Testis (tissue), 2 donors: ENCODE measurements around the gene MTURN.

Experiments used
- CTCF ChIP-seq, 3 experiments: fragments of 450-650 bp in 2 of 3; fragments of 200-600 bp in 1 of 3; sonication (generic) in 1 of 3; IDR thresholded peaks; one replicate each; pipeline ENCODE4 v1.5.1; 2016 to 2019; ENCODE audit warnings: antibody characterized with exemption in 3 of 3, mild to moderate bottlenecking in 2 of 3, moderate library complexity in 1 of 3
- POLR2A ChIP-seq: fragments of 450-650 bp; IDR thresholded peaks from one replicate; pipeline ENCODE4 v1.6.1; 2017; ENCODE audit warnings: antibody characterized with exemption, mild to moderate bottlenecking, moderate library complexity

DNA sequence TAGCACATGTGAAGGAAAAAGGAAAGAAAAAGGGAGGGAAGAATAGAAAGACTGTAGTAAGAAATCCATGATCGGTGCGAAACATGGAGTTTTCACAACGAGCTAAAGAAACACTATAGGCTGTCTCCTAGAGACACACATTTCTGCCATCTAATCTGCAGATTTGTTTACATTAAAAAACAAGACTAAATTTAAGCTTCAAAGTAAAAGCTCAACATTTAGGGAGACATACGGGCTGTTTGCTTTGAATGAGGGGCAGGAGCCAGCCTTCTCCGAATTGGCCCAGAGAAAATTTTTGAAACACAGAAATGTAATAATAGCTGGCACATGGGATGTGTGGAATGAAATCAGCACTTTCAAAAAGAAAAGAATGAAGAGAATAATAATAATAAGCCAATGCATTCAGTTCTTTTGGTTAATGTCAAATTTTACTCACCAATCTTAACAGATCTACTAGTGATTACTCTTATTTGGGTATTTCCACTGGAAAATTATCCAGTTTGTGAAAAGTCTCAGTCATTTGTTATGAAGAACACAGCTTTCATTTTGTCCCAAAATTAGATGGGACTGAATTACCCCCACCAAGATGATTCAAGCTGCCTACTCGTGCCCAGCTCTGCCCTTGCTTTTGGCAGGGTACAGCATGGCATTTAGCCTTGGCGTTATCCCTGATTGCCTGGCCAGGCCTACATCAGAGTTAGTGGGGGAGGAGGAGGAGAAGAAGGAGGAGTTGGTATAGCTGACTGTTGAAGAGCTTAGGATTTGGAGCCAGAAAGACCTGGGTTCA lies 47.1 kb downstream of the MTURN start:
- no peak for TF ChIP-seq CTCF (IDR thresholded peaks at IDR 0.05)
- no peak for TF ChIP-seq POLR2A
